SK-N-SH (cell line): ENCODE measurements around the gene FGF19. TPM values are rescaled to one million over a fixed set of nuclear protein-coding genes. Genes with fewer than 3 reads are reported as not detected.
A peak's percentile ranks its signal among the peaks of the same experiment; 100 is the strongest.

Source experiments
- CTCF ChIA-PET: fragments of 300-600, 350-600 bp; formaldehyde crosslinking; extraction: SDS; loops from one replicate; lab custom pipeline; 2021; lab: Yijun Ruan, JAX
- POLR2A ChIA-PET: fragments of 350-600 bp; sonication (Branson Sonifier 250); formaldehyde crosslinking; extraction: SDS; loops from one replicate; lab custom pipeline; 2020; ENCODE audit warnings: antibody characterized with exemption, inconsistent platforms; lab: Yijun Ruan, JAX
- DNase-seq: peaks from one replicate; pipeline ENCODE4 v3.0.0; 2012
- H2AFZ ChIP-seq: fragments of 200-600 bp; sonication (generic); 2 replicates; pipeline ENCODE4 v1.8.1; 2016; ENCODE audit warnings: antibody characterized with exemption, mild to moderate bottlenecking, low read depth
- H3F3A ChIP-seq: fragments of 200-600 bp; sonication (generic); replicated peaks from 2 replicates; pipeline ENCODE3; 2016; ENCODE audit warnings: antibody characterized with exemption, mild to moderate bottlenecking; ENCODE audit not compliant: insufficient read depth
- H3K27ac ChIP-seq, 2 experiments: fragments of 200-500 bp in 1 of 2; fragments of 200-600 bp in 1 of 2; sonication (Bioruptor generic) in 1 of 2; sonication (generic), shearing (Covaris generic) in 1 of 2; 2 replicates each; pipeline versions ENCODE4 v1.5.1 to v1.6.1; 2014 to 2016; ENCODE audit warnings: low read depth in 2 of 2, inconsistent platforms in 1 of 2, low read length in 1 of 2, mild to moderate bottlenecking in 1 of 2, mixed read lengths in 1 of 2
- H3K27me3 ChIP-seq: fragments of 200-600 bp; sonication (generic), shearing (Covaris generic); 2 replicates; pipeline ENCODE4 v1.6.1; 2016; ENCODE audit warnings: mixed run types; ENCODE audit not compliant: insufficient read depth
- H3K36me3 ChIP-seq, 2 experiments: fragments of 200-500 bp in 1 of 2; fragments of 200-600 bp in 1 of 2; sonication (Bioruptor generic) in 1 of 2; sonication (generic) in 1 of 2; replicated peaks in 1 of 2; 2 replicates each; pipeline versions ENCODE3 to v1.5.1; 2014 to 2016; ENCODE audit warnings: low read length in 1 of 2, mild to moderate bottlenecking in 1 of 2; ENCODE audit not compliant: insufficient read depth in 2 of 2, control insufficient read depth in 1 of 2
- H3K4me1 ChIP-seq, 2 experiments: fragments of 200-500 bp in 1 of 2; fragments of 200-600 bp in 1 of 2; sonication (Bioruptor generic) in 1 of 2; sonication (generic), shearing (Covaris generic) in 1 of 2; 2 replicates each; pipeline versions ENCODE4 v1.5.1 to v1.6.1; 2014 to 2016; ENCODE audit warnings: low read depth in 1 of 2, low read length in 1 of 2, mixed run types in 1 of 2; ENCODE audit not compliant: insufficient read depth in 2 of 2, control insufficient read depth in 1 of 2
- H3K4me2 ChIP-seq: fragments of 200-600 bp; sonication (generic), shearing (Covaris generic); 2 replicates; pipeline ENCODE4 v1.6.1; 2017; ENCODE audit warnings: mixed run types
- H3K4me3 ChIP-seq, 2 experiments: fragments of 200-500 bp in 1 of 2; fragments of 200-600 bp in 1 of 2; sonication (Bioruptor generic) in 1 of 2; sonication (generic), shearing (Covaris generic) in 1 of 2; 2 replicates each; pipeline versions ENCODE4 v1.5.1 to v1.8.1; 2014 to 2016; ENCODE audit warnings: low read depth in 2 of 2, inconsistent platforms in 1 of 2, low read length in 1 of 2, mild to moderate bottlenecking in 1 of 2, mixed read lengths in 1 of 2, moderate library complexity in 1 of 2
- H3K79me2 ChIP-seq: fragments of 200-600 bp; sonication (generic); 2 replicates; pipeline ENCODE4 v1.8.1; 2017; ENCODE audit warnings: mild to moderate bottlenecking; ENCODE audit not compliant: insufficient read depth
- H3K9ac ChIP-seq: fragments of 200-600 bp; sonication (generic); 2 replicates; pipeline ENCODE4 v1.6.1; 2017; ENCODE audit warnings: mixed run types
- H3K9me2 ChIP-seq: fragments of 200-600 bp; sonication (generic); 2 replicates; pipeline ENCODE4 v1.6.1; 2017; ENCODE audit warnings: mixed run types
- H3K9me3 ChIP-seq: fragments of 200-600 bp; sonication (generic); 2 replicates; pipeline ENCODE4 v1.6.1; 2017; ENCODE audit warnings: mixed run types, mild to moderate bottlenecking, moderate library complexity
- H4K20me1 ChIP-seq: fragments of 200-600 bp; sonication (generic); 2 replicates; pipeline ENCODE4 v1.6.1; 2017; ENCODE audit warnings: mild to moderate bottlenecking, mixed run types; ENCODE audit not compliant: insufficient read depth
- CTCF ChIP-seq: fragments of 200-600 bp; sonication (generic); IDR thresholded peaks from 2 replicates; pipeline ENCODE4 v1.6.1; 2017; ENCODE audit warnings: antibody characterized with exemption, mild to moderate bottlenecking, moderate library complexity
- EP300 ChIP-seq, 2 experiments: IDR thresholded peaks; 2 replicates each; pipeline versions ENCODE4 v1.4.0 to v1.6.1; 2012; ENCODE audit warnings: borderline replicate concordance in 1 of 2, low read depth in 1 of 2, low read length in 1 of 2
- EZH2phosphoT487 ChIP-seq: fragments of 200-600 bp; sonication (generic); IDR thresholded peaks from 2 replicates; pipeline ENCODE4 v1.6.1; 2017; ENCODE audit warnings: low read depth, mixed run types, mild to moderate bottlenecking, antibody characterized with exemption, moderate library complexity, borderline replicate concordance
- FOSL2 ChIP-seq: IDR thresholded peaks from 2 replicates; pipeline ENCODE4 v1.4.0; 2012; ENCODE audit warnings: low read depth, mild to moderate bottlenecking, moderate library complexity, borderline replicate concordance
- FOXJ3 ChIP-seq: sonication (generic); formaldehyde crosslinking; IDR thresholded peaks from 2 replicates; pipeline ENCODE4 v1.5.1; 2020; ENCODE audit warnings: mild to moderate bottlenecking, missing genetic modification reagents
- GABPA ChIP-seq: IDR thresholded peaks from 2 replicates; pipeline ENCODE4 v1.4.0; 2012; ENCODE audit warnings: low read depth, mild to moderate bottlenecking
- GATA2 ChIP-seq: sonication (generic); formaldehyde crosslinking; IDR thresholded peaks from 2 replicates; pipeline ENCODE4 v1.5.0; 2020; ENCODE audit warnings: mild to moderate bottlenecking, missing genetic modification reagents
- JUND ChIP-seq: IDR thresholded peaks from 2 replicates; pipeline ENCODE4 v1.4.0; 2012
- MEF2A ChIP-seq: IDR thresholded peaks from 2 replicates; pipeline ENCODE4 v1.4.0; 2012; ENCODE audit warnings: low read depth, borderline replicate concordance
- NFIC ChIP-seq: IDR thresholded peaks from 2 replicates; pipeline ENCODE4 v1.4.0; 2012; ENCODE audit warnings: borderline replicate concordance
- RAD21 ChIP-seq: IDR thresholded peaks from 2 replicates; pipeline ENCODE4 v1.6.1; 2012; ENCODE audit warnings: mild to moderate bottlenecking, low read length
- RCOR1 ChIP-seq: fragments of 150-350 bp; IDR thresholded peaks from 2 replicates; pipeline ENCODE4 v1.6.1; 2017; ENCODE audit warnings: antibody characterized with exemption, low read length
- RFX5 ChIP-seq: IDR thresholded peaks from 2 replicates; pipeline ENCODE4 v1.6.1; 2012; ENCODE audit warnings: mild to moderate bottlenecking, improper control_type of control experiment, low read length
- RXRA ChIP-seq: IDR thresholded peaks from 2 replicates; pipeline ENCODE4 v1.4.0; 2012; ENCODE audit warnings: low read depth, mild to moderate bottlenecking, borderline replicate concordance
- SMC3 ChIP-seq: IDR thresholded peaks from 2 replicates; pipeline ENCODE4 v1.6.1; 2012; ENCODE audit warnings: low read depth, low read length, improper control_type of control experiment
- TCF12 ChIP-seq: IDR thresholded peaks from 2 replicates; pipeline ENCODE4 v1.4.0; 2012
- USF2 ChIP-seq: fragments of 150-350 bp; IDR thresholded peaks from 2 replicates; pipeline ENCODE4 v1.6.1; 2017; ENCODE audit warnings: antibody characterized with exemption, low read length, low read depth, borderline replicate concordance
- ZBTB33 ChIP-seq: IDR thresholded peaks from 2 replicates; pipeline ENCODE4 v1.4.0; 2012; ENCODE audit warnings: low read depth, borderline replicate concordance
- WGBS: methylation state at CpG from one replicate; pipeline ENCODE4 v1.1.6; 2017; ENCODE audit warnings: low lambda C conversion rate; 5-methylcytosine and 5-hydroxymethylcytosine counted together
- polyA plus RNA-seq, 3 experiments: library from polyadenylated mRNA; depleted of rRNA; stranded (reverse); fragments of >200 nt; gene quantifications; 2 replicates each; pipeline ENCODE4 v1.2.3, GENCODE V29; 2012
- TF ChIP-seq, protein P1 (sequence below): IDR thresholded peaks from 2 replicates; pipeline ENCODE4 v1.4.0; 2012; ENCODE audit warnings: low read depth, borderline replicate concordance

FGF19 gene
- polyA plus RNA-seq, 1 of the 3 experiments (the other 2 are of a cell fraction) = not detected

DNA sequence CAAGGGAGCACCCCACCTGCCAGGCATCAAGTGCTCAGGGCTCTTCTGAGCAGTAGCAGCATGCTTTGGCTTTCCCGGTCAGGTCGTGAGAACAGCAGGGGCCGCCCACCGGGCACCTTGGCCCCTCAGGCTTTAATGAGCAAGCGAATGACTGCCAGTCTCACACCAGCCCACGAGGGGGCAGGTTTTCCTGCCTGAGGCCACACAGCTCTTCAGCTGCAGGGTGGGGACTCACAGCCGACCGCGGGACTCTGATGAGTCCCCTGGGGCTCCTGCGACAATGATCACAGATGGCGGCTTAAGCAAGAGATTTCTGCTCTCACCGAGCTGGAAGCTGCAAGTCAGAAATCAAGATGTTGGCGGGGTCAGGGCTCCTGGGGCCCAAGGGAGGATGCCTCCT lies 14.3 kb upstream of the FGF19 start:
- no peaks in the 10 kb centered on the region for H4K20me1 ChIP-seq
- WGBS = 22% methylated on average over 3 of the region's 13 CpGs
- H3K36me3 ChIP-seq = no peaks in the 10 kb centered on the region
- ChIA-PET POLR2A (no interaction called here), CTCF (interaction anchor here (1.0 to 3.8 kb wide), 10 partner anchors 9 to 478 kb away, joined by 3 to 23 read pairs (median 4); partner anchors contain the start of gene FGF19)
- H3K4me3 ChIP-seq = no peak overlapping the region
- no peaks in the 10 kb centered on the region; a peak in 1 of 4 replicates for H3K4me1 ChIP-seq
- H3K9ac ChIP-seq = no peak overlapping the region
- no peak overlapping the region for H3K27ac ChIP-seq
- no peaks in the 10 kb centered on the region for H3K9me2 ChIP-seq
- no peaks in the 10 kb centered on the region for H3K9me3 ChIP-seq
- H2AFZ ChIP-seq = no peak overlapping the region
- H3K4me2 ChIP-seq = no peak overlapping the region
- no peaks in the 10 kb centered on the region for H3F3A ChIP-seq
- peak; percentile 73 for DNase-seq
- H3K79me2 ChIP-seq = no peaks in the 10 kb centered on the region
- TF ChIP-seq RAD21 (peak; percentile 39), JUND (no peak), USF2 (no peak), SMC3 (peak; percentile 28), RXRA (no peak), EP300 (IDR thresholded peaks at IDR 0.05; ENCODE audit: borderline replicate concordance in 1 of 2, low read depth in 1 of 2, low read length in 1 of 2) (no peak), NFIC (no peak), RFX5 (no peak), GABPA (no peak), MEF2A (no peak), CTCF (peak; percentile 58), FOXJ3 (CRISPR knock-in tag) (no peak), EZH2phosphoT487 (no peak), GATA2 (no peak)
- H3K27me3 ChIP-seq = peaks cover 35% of the 10 kb centered on the region; the same call in 1 of the 2 replicates

- Histone ChIP-seq H3K9me2 (no peaks in the 10 kb centered on the region), H3K9ac (no peak overlapping the region), H3K4me2 (no peak overlapping the region), H3K4me3 (no peak overlapping the region), H3K79me2 (no peaks in the 10 kb centered on the region), H3F3A (no peaks in the 10 kb centered on the region), H3K9me3 (no peaks in the 10 kb centered on the region), H3K27me3 (peaks cover 25% of the 10 kb centered on the region; the same call in 1 of the 2 replicates), H3K27ac (no peak overlapping the region), H3K36me3 (no peaks in the 10 kb centered on the region), H3K4me1 (no peaks in the 10 kb centered on the region; a peak in 1 of 4 replicates), H4K20me1 (no peaks in the 10 kb centered on the region), H2AFZ (no peak overlapping the region)
- ChIA-PET CTCF (interaction anchor here (1.3 to 3.8 kb wide), 7 partner anchors 8 to 198 kb away, joined by 3 to 23 read pairs (median 6); partner anchors contain the start of gene FGF19), POLR2A (interaction anchor here (0.6 kb wide), 1 partner anchor 717 kb away, joined by 3 read pairs; no protein-coding TSS in a partner anchor)
- DNase-seq = no peak
- 51% methylated on average over 5 of the region's 6 CpGs for WGBS
- TF ChIP-seq RCOR1 (no peak), TCF12 (no peak), ZBTB33 (no peak), FOSL2 (no peak), USF2 (no peak), FOXJ3 (CRISPR knock-in tag) (no peak)
- TF ChIP-seq, protein P1, sequence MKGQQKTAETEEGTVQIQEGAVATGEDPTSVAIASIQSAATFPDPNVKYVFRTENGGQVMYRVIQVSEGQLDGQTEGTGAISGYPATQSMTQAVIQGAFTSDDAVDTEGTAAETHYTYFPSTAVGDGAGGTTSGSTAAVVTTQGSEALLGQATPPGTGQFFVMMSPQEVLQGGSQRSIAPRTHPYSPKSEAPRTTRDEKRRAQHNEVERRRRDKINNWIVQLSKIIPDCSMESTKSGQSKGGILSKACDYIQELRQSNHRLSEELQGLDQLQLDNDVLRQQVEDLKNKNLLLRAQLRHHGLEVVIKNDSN = no peak
These were observed 13.3 kb upstream of the FGF19 start for GRCh38 chr11:69716891-69717747.
